GM19238 (cell line): ENCODE measurements around the gene GSS.
"Not testable (repeated sequence)": the region's sequence is repeated elsewhere in the genome, so short reads cannot be mapped to it uniquely, and the experiment has no call there.

Experiments used
- DNase-seq: peaks from one replicate; pipeline ENCODE4 v3.0.0; 2011; ENCODE audit warnings: low spot score; ENCODE audit not compliant: insufficient read length

The GSS gene

GRCh38 chr20:34907616-34908469 is 47.8 kb downstream of the GSS start:
- DNase-seq = no peak

GRCh38 chr20:34904202-34904621 is 51.4 kb downstream of the GSS start:
- DNase-seq = no peak

GRCh38 chr20:34898731-34899130 is 56.9 kb downstream of the GSS start:
- not testable (repeated sequence) for DNase-seq

GRCh38 chr20:34898129-34898528 is 57.5 kb downstream of the GSS start:
- DNase-seq = not testable (repeated sequence)

- no peak for DNase-seq
These were observed 59.5 kb downstream of the GSS start for GRCh38 chr20:34896086-34896621.

GRCh38 chr20:34895465-34895864 is 60.1 kb downstream of the GSS start:
- DNase-seq = no peak

GRCh38 chr20:34894723-34895122 is 60.9 kb downstream of the GSS start:
- no peak for DNase-seq

GRCh38 chr20:34892671-34893070 is 62.9 kb downstream of the GSS start:
- no peak for DNase-seq

GRCh38 chr20:34891166-34892062 is 64.2 kb downstream of the GSS start:
- no peak for DNase-seq

GRCh38 chr20:34888468-34888867 is 67.1 kb downstream of the GSS start:
- DNase-seq = no peak

GRCh38 chr20:34887023-34887422 is 68.6 kb downstream of the GSS start:
- DNase-seq = no peak

- no peak for DNase-seq
These were observed 69.5 kb downstream of the GSS start for GRCh38 chr20:34886122-34886521.

- DNase-seq = no peak
These were observed 71.3 kb downstream of the GSS start for GRCh38 chr20:34884260-34884659.

GRCh38 chr20:34883809-34884208 is 71.8 kb downstream of the GSS start:
- no peak for DNase-seq

- no peak for DNase-seq
These were observed 72.4 kb downstream of the GSS start for GRCh38 chr20:34883087-34883688.

GRCh38 chr20:34881689-34882088 is 73.9 kb downstream of the GSS start:
- DNase-seq = no peak

- not testable (repeated sequence) for DNase-seq
These were observed 74.6 kb downstream of the GSS start for GRCh38 chr20:34880971-34881370.

- DNase-seq = no peak
These were observed 75.3 kb downstream of the GSS start for GRCh38 chr20:34880215-34880850.
